H1 (cell line): ENCODE results near the gene RNF141. TPM values are rescaled to one million over a fixed set of nuclear protein-coding genes. Genes with fewer than 3 reads are reported as not detected.

Experiments used
- CHD7 ChIP-seq: fragments of 300-600 bp; sonication (generic); IDR thresholded peaks from 2 replicates; pipeline ENCODE4 v1.7.1; 2012; ENCODE audit warnings: low read length, moderate library complexity, mild to moderate bottlenecking, inconsistent platforms; ENCODE audit not compliant: insufficient replicate concordance
- polyA plus RNA-seq, 7 experiments: library from polyadenylated mRNA; depleted of rRNA in 3 of 7; stranded (reverse) in 5 of 7; unstranded in 2 of 7; fragments of >200 nt in 5 of 7; fragments of 200-250 nt in 2 of 7; gene quantifications; 1 replicate in 5 of 7; 2 replicates in 1 of 7; 4 replicates in 1 of 7; pipeline versions ENCODE4 v1.2.1 to v1.2.3, GENCODE V29; 2011 to 2013; ENCODE audit warnings: missing spikeins in 2 of 7, mixed read lengths in 2 of 7
- total RNA-seq: library from RNA; stranded (reverse); fragmentation: NEBNext Ultra II Directional; extraction: Animal tissue kit (Norgen Biotek cat#: 25700); gene quantifications from 2 replicates; pipeline ENCODE4 v1.2.1, GENCODE V29; 2021
- TF ChIP-seq, protein P1 (sequence below): IDR thresholded peaks from 2 replicates; pipeline ENCODE4 v1.6.1; 2012; ENCODE audit warnings: inconsistent platforms

Gene RNF141
- total and polyA plus RNA-seq, 2 of the 8 experiments (the other 6 are each of a cell fraction or from before 2014, with no cell fraction given) = 8.5 to 22.8 TPM

DNA sequence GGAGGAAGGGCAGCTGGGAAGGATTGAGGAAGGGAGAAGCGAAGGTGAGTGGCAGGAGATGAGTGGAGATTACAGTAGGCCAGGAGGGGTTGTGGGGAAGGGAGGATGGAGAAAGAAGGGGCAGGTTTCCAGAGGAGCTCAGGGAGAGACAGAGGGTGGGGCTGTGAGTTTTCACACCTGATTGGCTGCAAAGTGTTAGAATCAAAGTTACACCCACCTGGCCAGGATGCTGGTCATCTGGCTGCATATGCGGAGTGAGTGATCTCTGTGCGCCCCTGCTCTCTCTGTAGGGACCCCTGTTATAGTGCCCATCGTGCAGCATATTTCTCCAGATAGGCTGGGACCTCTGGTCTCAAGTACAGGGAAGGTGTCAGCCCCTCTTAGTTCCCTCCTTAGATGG, 67.6 kb downstream of the RNF141 start (continued):
- TF ChIP-seq CHD7 = no peak
- TF ChIP-seq, protein P1, sequence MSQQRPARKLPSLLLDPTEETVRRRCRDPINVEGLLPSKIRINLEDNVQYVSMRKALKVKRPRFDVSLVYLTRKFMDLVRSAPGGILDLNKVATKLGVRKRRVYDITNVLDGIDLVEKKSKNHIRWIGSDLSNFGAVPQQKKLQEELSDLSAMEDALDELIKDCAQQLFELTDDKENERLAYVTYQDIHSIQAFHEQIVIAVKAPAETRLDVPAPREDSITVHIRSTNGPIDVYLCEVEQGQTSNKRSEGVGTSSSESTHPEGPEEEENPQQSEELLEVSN = 0 out of 2 replicates have a peak, but pooled peaks have one; percentile 11
- TF ChIP-seq, all 59 proteins: peak for 1
